Activated CD4-positive, alpha-beta T cell treated with anti-CD3 and anti-CD28 coated beads, Interleukin-2, amount 50 U/mL, for 24 hours (primary cell): ENCODE results near the gene CRYAA.
"Not testable (repeated sequence)": the region's sequence is repeated elsewhere in the genome, so short reads cannot be mapped to it uniquely, and the experiment has no call there.

Experiments
- DNase-seq, 2 donors: peaks; one replicate each; pipeline ENCODE4 v3.0.0-alpha.2; 2020; ENCODE audit warnings: low read depth in 1 of 2, low spot score in 1 of 2

The CRYAA gene

GRCh38 chr21:43177043-43177906 is 8.5 kb downstream of the CRYAA start:
- DNase-seq: not testable (repeated sequence)

GRCh38 chr21:43178175-43178826 is 9.5 kb downstream of the CRYAA start:
- DNase-seq: not testable (repeated sequence)

- DNase-seq: not testable (repeated sequence)
These were observed 12.2 kb downstream of the CRYAA start for GRCh38 chr21:43181033-43181432.

- not testable (repeated sequence) for DNase-seq
These were observed 18.5 kb downstream of the CRYAA start for GRCh38 chr21:43187268-43187667.

GRCh38 chr21:43187715-43188114 is 18.9 kb downstream of the CRYAA start:
- DNase-seq: no peak

GRCh38 chr21:43188181-43188580 is 19.4 kb downstream of the CRYAA start:
- no peak for DNase-seq

- no peak for DNase-seq
These were observed 19.9 kb downstream of the CRYAA start for GRCh38 chr21:43188592-43189210.

- no peak for DNase-seq
These were observed 21.1 kb downstream of the CRYAA start for GRCh38 chr21:43189936-43190335.

GRCh38 chr21:43190544-43190943 is 21.7 kb downstream of the CRYAA start:
- no peak for DNase-seq

GRCh38 chr21:43190951-43191350 is 22.1 kb downstream of the CRYAA start:
- DNase-seq: no peak

GRCh38 chr21:43191521-43191920 is 22.7 kb downstream of the CRYAA start:
- no peak for DNase-seq

GRCh38 chr21:43191971-43192370 is 23.2 kb downstream of the CRYAA start:
- no peak for DNase-seq

GRCh38 chr21:43192501-43193081 is 23.8 kb downstream of the CRYAA start:
- DNase-seq: no peak

GRCh38 chr21:43193088-43193650 is 24.4 kb downstream of the CRYAA start:
- no peak for DNase-seq

- no peak for DNase-seq
These were observed 25.0 kb downstream of the CRYAA start for GRCh38 chr21:43193651-43194302.

GRCh38 chr21:43194303-43195120 is 25.7 kb downstream of the CRYAA start:
- no peak for DNase-seq

- no peak for DNase-seq
These were observed 26.6 kb downstream of the CRYAA start for GRCh38 chr21:43195121-43196021.

GRCh38 chr21:43196826-43197225 is 28.0 kb downstream of the CRYAA start:
- DNase-seq: no peak

GRCh38 chr21:43198376-43198775 is 29.6 kb downstream of the CRYAA start:
- no peak for DNase-seq
